GM12878 (cell line): ENCODE measurements around the gene PSIP1. TPM values are rescaled to one million over a fixed set of nuclear protein-coding genes. Genes with fewer than 3 reads are reported as not detected.
A peak's percentile ranks its signal among the peaks of the same experiment; 100 is the strongest.

Experiments used
- CBFB ChIP-seq: IDR thresholded peaks from 2 replicates; pipeline ENCODE4 v1.6.1; 2016; ENCODE audit warnings: antibody characterized with exemption, low read depth
- EZH2 ChIP-seq: IDR thresholded peaks from 2 replicates; pipeline ENCODE4 v1.6.1; 2012; ENCODE audit warnings: low read depth, mild to moderate bottlenecking, control low read depth, inconsistent platforms, low read length, borderline replicate concordance; ENCODE audit not compliant: control insufficient read depth
- GABPA ChIP-seq: IDR thresholded peaks from 2 replicates; pipeline ENCODE4 v1.6.1; 2014; ENCODE audit warnings: antibody characterized with exemption, low read depth, mild to moderate bottlenecking, inconsistent platforms
- GATAD2B ChIP-seq: fragments of 450-650 bp; conservative IDR thresholded peaks from 2 replicates; pipeline ENCODE4 v1.6.1; 2017; ENCODE audit warnings: low read depth, mild to moderate bottlenecking, moderate library complexity
- HDAC2 ChIP-seq: fragments of 200-600 bp; sonication (generic); IDR thresholded peaks from 2 replicates; pipeline ENCODE4 v1.6.1; 2017
- KAT2A ChIP-seq: conservative IDR thresholded peaks from 2 replicates; pipeline ENCODE4 v1.6.1; 2011; ENCODE audit warnings: low read depth, low read length; ENCODE audit not compliant: control insufficient read depth
- MXI1 ChIP-seq: fragments of 150-350 bp; IDR thresholded peaks from 2 replicates; pipeline ENCODE4 v1.6.1; 2011; ENCODE audit warnings: low read depth, mild to moderate bottlenecking, inconsistent platforms, low read length, improper control_type of control experiment
- NFYA ChIP-seq: IDR thresholded peaks from 2 replicates; pipeline ENCODE4 v1.6.1; 2011; ENCODE audit warnings: low read depth, mild to moderate bottlenecking, low read length, improper control_type of control experiment, borderline replicate concordance
- NFYB ChIP-seq: IDR thresholded peaks from 2 replicates; pipeline ENCODE4 v1.6.1; 2011; ENCODE audit warnings: low read depth, mild to moderate bottlenecking, low read length, improper control_type of control experiment, moderate library complexity; ENCODE audit not compliant: insufficient read depth
- NR2C2 ChIP-seq: IDR thresholded peaks from 2 replicates; pipeline ENCODE4 v1.6.1; 2011; ENCODE audit warnings: borderline replicate concordance, low read depth; ENCODE audit not compliant: control insufficient read depth, insufficient read length
- RAD51 ChIP-seq: fragments of 450-650 bp; IDR thresholded peaks from 2 replicates; pipeline ENCODE4 v1.6.1; 2016; ENCODE audit warnings: moderate library complexity, mild to moderate bottlenecking, inconsistent platforms
- SPI1 ChIP-seq: IDR thresholded peaks from 2 replicates; pipeline ENCODE4 v1.6.1; 2011; ENCODE audit warnings: low read depth, mild to moderate bottlenecking, low read length, moderate library complexity, borderline replicate concordance; ENCODE audit not compliant: insufficient read depth
- TARDBP ChIP-seq: IDR thresholded peaks from 2 replicates; pipeline ENCODE4 v1.6.1; 2016; ENCODE audit warnings: borderline replicate concordance
- TCF12 ChIP-seq: IDR thresholded peaks from 2 replicates; pipeline ENCODE4 v1.6.1; 2011; ENCODE audit warnings: low read depth, mild to moderate bottlenecking, low read length
- YY1 ChIP-seq: IDR thresholded peaks from 2 replicates; pipeline ENCODE4 v1.6.1; 2011; ENCODE audit warnings: low read depth, mild to moderate bottlenecking, low read length
- ZNF274 ChIP-seq: IDR thresholded peaks from one replicate; pipeline ENCODE4 v1.8.0; 2011; ENCODE audit not compliant: insufficient read length, insufficient read depth
- polyA plus RNA-seq, 11 experiments: library from polyadenylated mRNA; depleted of rRNA in 4 of 11; unstranded in 6 of 11; stranded (reverse) in 5 of 11; fragments of >200 nt; fragmentation: Nextera tagmentation in 4 of 11; fragmentation: Illumina TruSeq in 1 of 11; extraction: Ambion mirVana in 4 of 11; extraction: Trizol in 1 of 11; gene quantifications; 1 replicate in 1 of 11; 2 replicates in 10 of 11; pipeline versions ENCODE4 v1.2.1 to v1.2.3, GENCODE V29; 2011 to 2016; ENCODE audit warnings: inconsistent platforms in 2 of 11, missing spikeins in 2 of 11, low read depth in 1 of 11
- total RNA-seq, 4 experiments: library from RNA; depleted of rRNA in 3 of 4; stranded (reverse); fragments of >200 nt in 3 of 4; fragmentation: Illumina TruSeq in 1 of 4; extraction: Trizol in 1 of 4; gene quantifications; 2 replicates each; pipeline versions ENCODE4 v1.2.1 to v1.2.3, GENCODE V29; 2013 to 2021
- TF ChIP-seq, protein P1 (sequence below): fragments of 450-650 bp; IDR thresholded peaks from 2 replicates; pipeline ENCODE4 v1.6.1; 2016; ENCODE audit warnings: mild to moderate bottlenecking, moderate library complexity, borderline replicate concordance
- TF ChIP-seq, protein P2 (sequence below): fragments of 450-650 bp; IDR thresholded peaks from 2 replicates; pipeline ENCODE4 v1.6.1; 2014; ENCODE audit warnings: mild to moderate bottlenecking
- TF ChIP-seq, protein P3 (sequence below): fragments of 450-650 bp; IDR thresholded peaks from 2 replicates; pipeline ENCODE4 v1.6.1; 2017; ENCODE audit warnings: mild to moderate bottlenecking, moderate library complexity
- TF ChIP-seq, protein P4 (sequence below): IDR thresholded peaks from 2 replicates; pipeline ENCODE4 v1.6.1; 2012; ENCODE audit warnings: low read depth, low read length, improper control_type of control experiment

PSIP1 gene
- total and polyA plus RNA-seq, 10 of the 15 experiments (the other 5 are each of a cell fraction or from before 2014, with no cell fraction given): 75.5 to 299 (median 173) TPM

DNA sequence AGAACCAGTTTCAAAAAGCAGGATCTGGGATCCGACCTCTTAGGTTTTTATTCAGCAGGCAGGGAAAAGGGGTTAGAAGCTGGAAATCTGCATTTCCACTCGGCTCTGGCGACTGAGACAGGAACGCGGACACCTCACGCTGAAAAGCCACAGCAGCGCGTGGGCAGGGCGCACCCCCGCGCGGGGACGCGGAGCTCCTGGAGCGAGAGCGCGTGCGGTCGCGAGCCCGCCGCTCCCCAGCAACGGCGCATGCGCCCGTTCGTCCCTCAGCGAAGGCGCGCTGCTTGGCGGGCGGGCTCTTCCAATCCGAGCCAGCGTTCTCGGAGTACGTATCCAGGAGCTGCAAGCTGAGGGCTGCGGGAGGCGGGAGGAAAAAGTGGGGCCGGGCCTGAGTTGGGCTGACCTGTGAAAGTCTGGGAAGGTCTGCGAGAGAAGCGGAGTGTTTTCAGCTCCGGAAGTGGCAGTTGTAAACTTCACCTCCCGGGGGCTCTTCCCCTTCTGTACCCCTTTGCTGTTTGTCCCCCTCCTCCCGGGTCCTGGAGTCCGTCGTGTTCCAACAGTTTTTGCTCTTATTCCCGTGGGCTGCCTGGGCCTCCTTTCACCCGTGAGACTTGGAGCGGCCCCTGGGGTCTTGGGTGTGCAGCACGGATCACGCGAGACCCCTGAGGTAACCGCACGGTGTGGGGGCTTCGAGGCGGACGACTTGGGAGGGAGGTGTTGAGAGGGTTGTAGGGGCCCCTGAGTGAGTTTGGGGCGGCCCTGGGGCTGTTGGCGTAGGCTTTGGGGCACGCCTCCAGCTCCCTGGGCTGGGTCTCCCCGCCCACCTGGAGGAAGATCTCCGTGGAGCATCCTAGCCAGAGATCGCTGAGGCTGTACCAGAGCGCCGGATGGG is 42.1 kb upstream of the PSIP1 start, which contains the start of gene CCDC171 (continued):
- TF ChIP-seq, protein P1, sequence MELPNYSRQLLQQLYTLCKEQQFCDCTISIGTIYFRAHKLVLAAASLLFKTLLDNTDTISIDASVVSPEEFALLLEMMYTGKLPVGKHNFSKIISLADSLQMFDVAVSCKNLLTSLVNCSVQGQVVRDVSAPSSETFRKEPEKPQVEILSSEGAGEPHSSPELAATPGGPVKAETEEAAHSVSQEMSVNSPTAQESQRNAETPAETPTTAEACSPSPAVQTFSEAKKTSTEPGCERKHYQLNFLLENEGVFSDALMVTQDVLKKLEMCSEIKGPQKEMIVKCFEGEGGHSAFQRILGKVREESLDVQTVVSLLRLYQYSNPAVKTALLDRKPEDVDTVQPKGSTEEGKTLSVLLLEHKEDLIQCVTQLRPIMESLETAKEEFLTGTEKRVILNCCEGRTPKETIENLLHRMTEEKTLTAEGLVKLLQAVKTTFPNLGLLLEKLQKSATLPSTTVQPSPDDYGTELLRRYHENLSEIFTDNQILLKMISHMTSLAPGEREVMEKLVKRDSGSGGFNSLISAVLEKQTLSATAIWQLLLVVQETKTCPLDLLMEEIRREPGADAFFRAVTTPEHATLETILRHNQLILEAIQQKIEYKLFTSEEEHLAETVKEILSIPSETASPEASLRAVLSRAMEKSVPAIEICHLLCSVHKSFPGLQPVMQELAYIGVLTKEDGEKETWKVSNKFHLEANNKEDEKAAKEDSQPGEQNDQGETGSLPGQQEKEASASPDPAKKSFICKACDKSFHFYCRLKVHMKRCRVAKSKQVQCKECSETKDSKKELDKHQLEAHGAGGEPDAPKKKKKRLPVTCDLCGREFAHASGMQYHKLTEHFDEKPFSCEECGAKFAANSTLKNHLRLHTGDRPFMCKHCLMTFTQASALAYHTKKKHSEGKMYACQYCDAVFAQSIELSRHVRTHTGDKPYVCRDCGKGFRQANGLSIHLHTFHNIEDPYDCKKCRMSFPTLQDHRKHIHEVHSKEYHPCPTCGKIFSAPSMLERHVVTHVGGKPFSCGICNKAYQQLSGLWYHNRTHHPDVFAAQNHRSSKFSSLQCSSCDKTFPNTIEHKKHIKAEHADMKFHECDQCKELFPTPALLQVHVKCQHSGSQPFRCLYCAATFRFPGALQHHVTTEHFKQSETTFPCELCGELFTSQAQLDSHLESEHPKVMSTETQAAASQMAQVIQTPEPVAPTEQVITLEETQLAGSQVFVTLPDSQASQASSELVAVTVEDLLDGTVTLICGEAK: 0 out of 2 replicates have a peak, but pooled peaks have one; percentile 10
- 0 out of 2 replicates have a peak, but pooled peaks have one; percentile 64 for TF ChIP-seq GATAD2B
- TF ChIP-seq YY1: no peak; the same call in 1 of the 2 replicates
- peak; percentile 88 for TF ChIP-seq MXI1
- no peak for TF ChIP-seq TCF12
- TF ChIP-seq, protein P2, sequence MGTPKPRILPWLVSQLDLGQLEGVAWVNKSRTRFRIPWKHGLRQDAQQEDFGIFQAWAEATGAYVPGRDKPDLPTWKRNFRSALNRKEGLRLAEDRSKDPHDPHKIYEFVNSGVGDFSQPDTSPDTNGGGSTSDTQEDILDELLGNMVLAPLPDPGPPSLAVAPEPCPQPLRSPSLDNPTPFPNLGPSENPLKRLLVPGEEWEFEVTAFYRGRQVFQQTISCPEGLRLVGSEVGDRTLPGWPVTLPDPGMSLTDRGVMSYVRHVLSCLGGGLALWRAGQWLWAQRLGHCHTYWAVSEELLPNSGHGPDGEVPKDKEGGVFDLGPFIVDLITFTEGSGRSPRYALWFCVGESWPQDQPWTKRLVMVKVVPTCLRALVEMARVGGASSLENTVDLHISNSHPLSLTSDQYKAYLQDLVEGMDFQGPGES: no peak
- TF ChIP-seq, protein P3, sequence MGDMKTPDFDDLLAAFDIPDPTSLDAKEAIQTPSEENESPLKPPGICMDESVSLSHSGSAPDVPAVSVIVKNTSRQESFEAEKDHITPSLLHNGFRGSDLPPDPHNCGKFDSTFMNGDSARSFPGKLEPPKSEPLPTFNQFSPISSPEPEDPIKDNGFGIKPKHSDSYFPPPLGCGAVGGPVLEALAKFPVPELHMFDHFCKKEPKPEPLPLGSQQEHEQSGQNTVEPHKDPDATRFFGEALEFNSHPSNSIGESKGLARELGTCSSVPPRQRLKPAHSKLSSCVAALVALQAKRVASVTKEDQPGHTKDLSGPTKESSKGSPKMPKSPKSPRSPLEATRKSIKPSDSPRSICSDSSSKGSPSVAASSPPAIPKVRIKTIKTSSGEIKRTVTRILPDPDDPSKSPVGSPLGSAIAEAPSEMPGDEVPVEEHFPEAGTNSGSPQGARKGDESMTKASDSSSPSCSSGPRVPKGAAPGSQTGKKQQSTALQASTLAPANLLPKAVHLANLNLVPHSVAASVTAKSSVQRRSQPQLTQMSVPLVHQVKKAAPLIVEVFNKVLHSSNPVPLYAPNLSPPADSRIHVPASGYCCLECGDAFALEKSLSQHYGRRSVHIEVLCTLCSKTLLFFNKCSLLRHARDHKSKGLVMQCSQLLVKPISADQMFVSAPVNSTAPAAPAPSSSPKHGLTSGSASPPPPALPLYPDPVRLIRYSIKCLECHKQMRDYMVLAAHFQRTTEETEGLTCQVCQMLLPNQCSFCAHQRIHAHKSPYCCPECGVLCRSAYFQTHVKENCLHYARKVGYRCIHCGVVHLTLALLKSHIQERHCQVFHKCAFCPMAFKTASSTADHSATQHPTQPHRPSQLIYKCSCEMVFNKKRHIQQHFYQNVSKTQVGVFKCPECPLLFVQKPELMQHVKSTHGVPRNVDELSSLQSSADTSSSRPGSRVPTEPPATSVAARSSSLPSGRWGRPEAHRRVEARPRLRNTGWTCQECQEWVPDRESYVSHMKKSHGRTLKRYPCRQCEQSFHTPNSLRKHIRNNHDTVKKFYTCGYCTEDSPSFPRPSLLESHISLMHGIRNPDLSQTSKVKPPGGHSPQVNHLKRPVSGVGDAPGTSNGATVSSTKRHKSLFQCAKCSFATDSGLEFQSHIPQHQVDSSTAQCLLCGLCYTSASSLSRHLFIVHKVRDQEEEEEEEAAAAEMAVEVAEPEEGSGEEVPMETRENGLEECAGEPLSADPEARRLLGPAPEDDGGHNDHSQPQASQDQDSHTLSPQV: no peak
- no peak for TF ChIP-seq KAT2A
- TF ChIP-seq, protein P4, sequence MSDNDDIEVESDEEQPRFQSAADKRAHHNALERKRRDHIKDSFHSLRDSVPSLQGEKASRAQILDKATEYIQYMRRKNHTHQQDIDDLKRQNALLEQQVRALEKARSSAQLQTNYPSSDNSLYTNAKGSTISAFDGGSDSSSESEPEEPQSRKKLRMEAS: peak; percentile 79
- no peak for TF ChIP-seq CBFB
- no peak; the same call in 1 of the 2 replicates for TF ChIP-seq GABPA
- TF ChIP-seq RAD51: no peak
- no peak for TF ChIP-seq NR2C2
- no peak for TF ChIP-seq ZNF274
- no peak for TF ChIP-seq SPI1
- peak; percentile 50; the same call in 1 of the 2 replicates for TF ChIP-seq NFYB
- TF ChIP-seq EZH2: no peak
- TF ChIP-seq HDAC2: no peak
- TF ChIP-seq TARDBP: no peak
- no peak for TF ChIP-seq NFYA
